ENCODE results near the gene PCDHGA1. TPM values are rescaled to one million over a fixed set of nuclear protein-coding genes. Genes with fewer than 3 reads are reported as not detected.

The PCDHGA1 gene
- total and polyA plus RNA-seq, 10 donors, result 0.04 to 0.52 (median 0.25) TPM; not detected in 1

- DNase-seq, result no peak
- Histone ChIP-seq H3K36me3 (peaks cover 0 to 9% (median 0%) of the 10 kb centered on the region in 6 donors), H3K4me1 (peaks cover 7 to 22% (median 19%) of the 10 kb centered on the region in 6 donors), H3K4me3 (no peak overlapping the region), H3K27ac (no peak overlapping the region), H3K27me3 (replicated peaks in 1 of 7) (no peaks in the 10 kb centered on the region), H3K9me3 (no peaks in the 10 kb centered on the region)
- whole genome bisulfite sequencing, 5 donors, result 77 to 90% (median 89%) methylated on average over 2 of the region's 2 CpGs
- intact Hi-C loops (cut with DNase I; ENCODE audit: low total_unique reads), result no loop called here
- no peak for TF ChIP-seq POLR2AphosphoS5 (IDR thresholded peaks at IDR 0.05)
- no peak for TF ChIP-seq CTCF (IDR thresholded peaks at IDR 0.05 in 8 of 11, conservative IDR thresholded peaks at IDR 0.05 in 3 of 11)
- TF ChIP-seq POLR2A (IDR thresholded peaks at IDR 0.05), result no peak
Measured at GRCh38 chr5:141503681-141504080, 173.4 kb downstream of the PCDHGA1 start.

DNA sequence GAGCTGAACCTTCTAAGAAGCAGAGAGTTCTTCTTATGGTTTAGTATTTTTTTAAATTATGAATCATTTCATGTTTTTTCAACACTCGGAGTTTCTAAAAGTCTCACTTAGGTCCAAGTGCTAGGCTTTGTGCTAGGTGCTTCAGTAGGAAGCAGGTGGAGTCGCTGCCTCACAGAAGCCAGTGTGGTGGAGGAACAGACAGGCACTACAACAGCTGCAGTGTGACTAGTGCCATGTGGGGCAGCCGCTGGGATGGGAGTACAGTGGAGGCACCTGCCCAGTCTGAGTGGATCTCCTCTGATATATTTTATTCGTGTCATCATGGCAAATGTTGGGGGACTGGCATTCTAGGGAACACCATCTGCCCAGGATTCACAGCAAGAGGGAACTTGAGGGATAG is 173.9 kb downstream of the PCDHGA1 start:
- H3K4me3 ChIP-seq, result no peak overlapping the region
- peaks cover 7 to 28% (median 25%) of the 10 kb centered on the region in 6 donors for H3K4me1 ChIP-seq
- no peaks in the 10 kb centered on the region for H3K9me3 ChIP-seq
- no peak for TF ChIP-seq POLR2AphosphoS5 (IDR thresholded peaks at IDR 0.05)
- no peak for TF ChIP-seq CTCF (IDR thresholded peaks at IDR 0.05 in 8 of 11, conservative IDR thresholded peaks at IDR 0.05 in 3 of 11)
- TF ChIP-seq POLR2A (IDR thresholded peaks at IDR 0.05), result no peak
- peaks cover 0 to 9% (median 0%) of the 10 kb centered on the region in 6 donors for H3K36me3 ChIP-seq
- H3K27me3 ChIP-seq (replicated peaks in 1 of 7), result no peaks in the 10 kb centered on the region
- H3K27ac ChIP-seq, result no peak overlapping the region
- intact Hi-C loops (cut with DNase I; ENCODE audit: low total_unique reads), result no loop called here
- 81 to 93% (median 91%) methylated on average over 4 of the region's 4 CpGs for WGBS, 5 donors
- DNase-seq, result no peak

- H3K4me1 ChIP-seq, result peaks cover 7 to 50% (median 33%) of the 10 kb centered on the region in 6 donors
- H3K27me3 ChIP-seq (replicated peaks in 1 of 7), result no peaks in the 10 kb centered on the region
- intact Hi-C loops (cut with DNase I; ENCODE audit: low total_unique reads), result no loop called here
- no peak overlapping the region for H3K4me3 ChIP-seq
- WGBS, 5 donors, result 84 to 90% (median 86%) methylated on average over 8 of the region's 8 CpGs
- no peak for DNase-seq
- no peak for TF ChIP-seq CTCF (IDR thresholded peaks at IDR 0.05 in 8 of 11, conservative IDR thresholded peaks at IDR 0.05 in 3 of 11)
- TF ChIP-seq POLR2AphosphoS5 (IDR thresholded peaks at IDR 0.05), result no peak
- no peak for TF ChIP-seq POLR2A (IDR thresholded peaks at IDR 0.05)
- peaks cover 0 to 15% (median 0%) of the 10 kb centered on the region in 6 donors for H3K36me3 ChIP-seq
- H3K9me3 ChIP-seq, result no peaks in the 10 kb centered on the region
- H3K27ac ChIP-seq, result peak overlapping the region in 5 of 8 donors; percentile 72 to 85 (median 81)
Measured at GRCh38 chr5:141506381-141507155, 176.3 kb downstream of the PCDHGA1 start.

DNA sequence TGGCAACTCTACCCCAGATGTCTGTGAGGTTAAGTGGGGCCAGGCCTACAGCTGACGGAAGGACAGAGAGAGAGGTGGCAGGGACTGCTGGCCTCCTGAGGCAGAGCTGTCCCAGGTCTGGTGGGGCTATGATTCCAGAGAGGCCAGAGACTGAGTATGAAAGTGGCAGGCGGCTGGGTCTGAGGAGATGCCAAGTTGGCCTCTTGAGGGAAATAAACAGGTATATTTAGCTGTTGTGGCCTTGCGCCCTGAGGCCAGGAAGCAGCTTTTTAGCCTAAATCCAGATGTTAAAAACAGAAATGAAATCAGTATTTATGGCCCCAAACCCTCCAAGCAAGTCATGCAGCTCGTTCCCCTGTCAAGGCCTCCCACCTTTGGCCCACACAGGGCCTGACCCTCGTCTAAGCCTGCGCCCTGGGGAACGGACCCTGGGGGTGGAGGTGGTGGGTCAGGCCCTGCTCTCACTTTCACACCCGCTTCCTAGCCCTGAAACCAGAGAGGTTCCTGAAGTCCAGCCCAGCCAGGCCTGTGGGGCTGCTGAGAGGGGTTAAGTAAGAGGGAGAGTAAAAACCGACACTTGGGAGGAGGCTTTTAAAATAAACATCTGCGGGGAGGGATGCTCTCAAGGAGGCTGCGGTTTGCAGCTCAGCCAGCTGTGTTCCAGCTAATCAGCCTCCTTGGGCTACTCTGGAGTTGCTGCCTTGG is 177.2 kb downstream of the PCDHGA1 start:
- WGBS, 5 donors, result 35 to 66% (median 53%) methylated on average over 11 of the region's 11 CpGs
- DNase-seq, result no peak
- Histone ChIP-seq H3K9me3 (no peaks in the 10 kb centered on the region), H3K27me3 (replicated peaks in 1 of 7) (no peaks in the 10 kb centered on the region), H3K4me1 (peaks cover 7 to 59% (median 39%) of the 10 kb centered on the region in 6 donors), H3K4me3 (no peak overlapping the region), H3K36me3 (peaks cover 0 to 18% (median 0%) of the 10 kb centered on the region in 6 donors), H3K27ac (peak overlapping the region; percentile 36 to 85 (median 73))
- intact Hi-C loops (cut with DNase I; ENCODE audit: low total_unique reads), result no loop called here
- no peak for TF ChIP-seq POLR2A (IDR thresholded peaks at IDR 0.05)
- peak in 2 of 3 donors; percentile 24 to 50 for TF ChIP-seq POLR2AphosphoS5 (IDR thresholded peaks at IDR 0.05)

Data from spleen (tissue), 11 donors.